ENCODE results near the gene ADAMTS8.

DNA sequence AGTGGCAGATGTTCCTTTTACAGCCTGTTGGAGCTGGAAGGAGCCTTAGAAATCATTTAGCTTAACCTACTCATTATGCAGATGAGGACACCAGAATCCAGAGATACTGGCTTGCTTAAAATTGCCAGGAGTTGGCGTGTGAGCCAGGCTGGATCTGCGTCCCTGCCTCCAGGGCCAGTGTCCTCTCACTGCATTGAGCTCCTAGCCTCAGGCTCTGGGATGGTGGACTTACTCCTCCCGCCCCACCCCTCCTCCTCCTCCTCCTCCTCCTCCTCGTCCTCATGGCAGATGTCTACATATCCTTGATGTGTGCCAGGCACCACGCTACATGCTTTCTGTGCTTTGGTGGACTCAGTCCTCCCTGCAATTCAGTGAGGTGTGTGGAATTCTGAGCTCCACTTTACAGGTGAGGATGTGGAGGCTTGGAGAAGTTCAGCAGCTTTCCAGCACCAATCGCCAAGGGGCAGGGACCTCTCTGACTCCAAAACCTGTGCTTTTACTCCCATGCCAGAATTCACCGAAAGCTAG, 44.1 kb upstream of the ADAMTS8 start:
- TF ChIP-seq CTCF (IDR thresholded peaks at IDR 0.05) = no peak
- TF ChIP-seq POLR2A (IDR thresholded peaks at IDR 0.05) = no peak

Data from right lobe of liver (tissue), 4 donors.